ENCODE data around the gene ZNF48.

ZNF48 gene

GRCh38 chr16:30407804-30408534, 12.7 kb downstream of the ZNF48 start:
- no peak for DNase-seq

DNA sequence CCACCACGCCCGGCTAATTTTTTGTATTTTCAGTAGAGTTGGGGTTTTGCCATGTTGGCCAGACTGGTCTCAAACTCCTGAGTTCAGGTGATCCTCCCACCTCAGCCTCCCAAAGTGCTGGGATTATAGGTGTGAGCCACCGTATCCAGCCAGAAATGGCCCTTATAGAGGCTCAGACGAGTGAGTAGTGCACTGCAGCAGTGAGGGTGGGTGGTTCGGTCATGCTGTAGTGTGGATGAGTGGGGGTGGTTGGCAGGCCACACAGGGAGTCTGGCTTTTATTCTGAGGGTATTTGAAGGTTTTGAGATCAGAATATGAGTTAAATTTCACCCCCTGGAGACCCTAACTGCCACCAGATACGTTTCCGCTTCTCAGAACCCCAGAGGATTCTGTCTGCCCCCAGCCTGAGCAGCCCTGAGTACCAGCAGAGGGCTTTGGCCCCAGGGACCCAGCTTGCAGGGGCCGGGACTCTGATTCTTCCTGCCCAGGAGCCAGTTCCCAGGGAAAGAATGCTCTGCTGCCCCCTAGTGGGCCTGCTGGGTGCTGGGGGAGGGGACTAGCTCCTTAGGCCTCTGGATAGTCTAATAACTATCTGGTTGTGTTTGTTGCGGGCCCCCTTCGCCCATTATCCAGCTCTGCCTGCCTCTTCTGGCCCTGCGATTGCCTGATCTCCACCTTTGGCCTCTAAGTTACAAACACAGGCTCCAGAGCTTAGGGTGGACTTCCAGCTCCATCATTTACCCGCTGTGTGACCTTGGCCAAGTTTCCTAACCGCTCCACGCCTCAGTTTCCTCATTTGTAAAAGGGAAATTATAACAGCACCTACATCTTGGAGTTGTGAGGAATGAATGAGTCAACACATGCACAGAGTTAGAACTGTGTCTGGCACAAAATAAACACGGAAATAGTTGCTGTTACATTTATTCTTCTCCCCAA, 14.2 kb downstream of the ZNF48 start:
- peak; percentile 85 for DNase-seq

DNA sequence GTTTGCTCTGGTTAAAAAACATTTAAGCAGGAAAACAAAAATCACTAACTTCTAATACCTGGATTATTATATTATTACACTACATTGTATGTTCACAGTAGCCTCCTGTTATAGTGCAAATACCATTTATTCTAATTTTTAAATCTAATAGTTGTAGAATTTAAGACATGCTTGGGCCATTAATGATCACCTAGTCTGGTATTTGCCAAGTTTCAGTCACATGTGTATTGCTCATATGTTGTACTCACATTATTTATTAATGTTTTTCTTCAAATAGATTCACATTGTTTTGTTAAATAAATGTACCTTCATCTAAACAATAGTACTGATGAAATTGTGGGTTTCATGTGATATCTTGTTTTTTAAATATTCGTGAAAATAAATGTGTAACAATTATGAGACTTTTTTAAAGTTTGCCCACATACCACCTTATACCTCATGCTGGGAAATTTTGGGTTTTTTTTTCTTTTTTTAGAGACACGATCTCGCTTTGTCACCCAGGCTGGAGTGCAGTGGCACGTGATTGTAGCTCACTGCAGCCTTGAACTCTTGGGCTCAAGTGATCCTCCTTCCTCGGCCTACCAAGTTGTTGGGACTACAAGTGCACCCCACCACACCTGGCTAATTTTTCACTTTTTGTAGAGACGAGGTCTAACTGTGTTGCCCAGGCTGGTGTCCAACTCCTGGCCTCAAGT, 18.0 kb downstream of the ZNF48 start:
- no peak for DNase-seq

DNA sequence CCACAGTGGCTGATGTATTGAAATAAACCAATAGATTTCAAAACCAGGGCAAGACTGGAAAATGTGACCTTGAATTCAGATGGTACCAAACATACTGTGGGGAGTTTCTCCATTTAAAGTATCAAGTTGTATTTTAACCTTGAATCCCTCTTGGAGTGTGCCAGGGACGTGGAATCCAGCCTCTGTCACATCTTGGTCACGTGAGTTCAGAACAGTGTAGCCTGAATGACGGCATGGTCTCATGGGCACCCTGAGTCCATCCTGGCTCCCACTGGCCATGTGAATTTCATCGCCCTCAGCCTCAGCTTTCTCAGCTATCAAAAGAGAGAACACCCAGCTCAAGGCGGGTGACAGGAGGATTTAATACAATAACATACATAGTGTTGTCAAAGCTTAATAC, 18.9 kb downstream of the ZNF48 start:
- no peak for DNase-seq

GRCh38 chr16:30416047-30416603, 20.9 kb downstream of the ZNF48 start:
- DNase-seq, result no peak

DNA sequence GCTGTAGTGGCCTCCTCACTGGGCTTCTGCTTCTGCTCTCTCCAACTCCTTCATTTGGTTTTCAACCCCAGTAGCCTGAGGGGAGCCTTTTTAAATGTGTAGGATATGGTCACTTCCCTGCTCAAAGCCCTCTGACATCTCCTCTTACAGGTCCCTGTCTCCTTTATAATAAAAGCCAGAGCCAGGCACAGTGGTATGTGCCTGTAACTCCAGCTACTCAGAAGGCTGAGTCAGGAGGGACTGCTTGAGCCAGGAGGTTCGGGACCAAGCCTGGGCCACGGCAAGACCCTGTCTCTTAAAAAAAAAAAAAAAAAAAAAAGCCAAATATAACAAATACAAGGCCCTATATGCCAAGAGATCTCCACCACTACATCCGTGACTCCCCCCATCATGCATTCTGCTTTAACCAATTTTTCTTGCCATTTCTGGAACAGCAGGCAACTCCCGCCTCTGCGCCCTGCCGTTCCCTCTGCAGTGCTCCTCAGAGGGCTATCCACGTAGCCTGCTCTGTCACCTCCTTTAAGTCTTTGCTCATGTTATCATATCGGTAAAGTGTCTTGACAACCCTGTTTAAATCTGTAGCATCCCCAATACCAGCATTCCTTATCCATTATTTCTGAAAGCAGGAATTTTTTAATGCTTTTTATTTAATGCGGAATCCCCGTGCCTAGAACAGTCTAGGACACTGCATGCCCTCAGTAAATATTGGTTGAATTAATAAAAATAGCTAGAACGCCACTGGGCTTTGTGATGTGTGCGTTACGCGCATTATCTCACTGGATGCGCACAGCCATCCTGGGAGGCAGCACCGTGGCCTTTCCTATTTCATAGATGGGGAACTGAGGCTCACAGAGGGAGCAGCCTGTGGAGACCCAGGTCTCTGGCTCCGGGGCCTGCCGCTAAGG, 21.7 kb downstream of the ZNF48 start:
- DNase-seq, result no peak

DNA sequence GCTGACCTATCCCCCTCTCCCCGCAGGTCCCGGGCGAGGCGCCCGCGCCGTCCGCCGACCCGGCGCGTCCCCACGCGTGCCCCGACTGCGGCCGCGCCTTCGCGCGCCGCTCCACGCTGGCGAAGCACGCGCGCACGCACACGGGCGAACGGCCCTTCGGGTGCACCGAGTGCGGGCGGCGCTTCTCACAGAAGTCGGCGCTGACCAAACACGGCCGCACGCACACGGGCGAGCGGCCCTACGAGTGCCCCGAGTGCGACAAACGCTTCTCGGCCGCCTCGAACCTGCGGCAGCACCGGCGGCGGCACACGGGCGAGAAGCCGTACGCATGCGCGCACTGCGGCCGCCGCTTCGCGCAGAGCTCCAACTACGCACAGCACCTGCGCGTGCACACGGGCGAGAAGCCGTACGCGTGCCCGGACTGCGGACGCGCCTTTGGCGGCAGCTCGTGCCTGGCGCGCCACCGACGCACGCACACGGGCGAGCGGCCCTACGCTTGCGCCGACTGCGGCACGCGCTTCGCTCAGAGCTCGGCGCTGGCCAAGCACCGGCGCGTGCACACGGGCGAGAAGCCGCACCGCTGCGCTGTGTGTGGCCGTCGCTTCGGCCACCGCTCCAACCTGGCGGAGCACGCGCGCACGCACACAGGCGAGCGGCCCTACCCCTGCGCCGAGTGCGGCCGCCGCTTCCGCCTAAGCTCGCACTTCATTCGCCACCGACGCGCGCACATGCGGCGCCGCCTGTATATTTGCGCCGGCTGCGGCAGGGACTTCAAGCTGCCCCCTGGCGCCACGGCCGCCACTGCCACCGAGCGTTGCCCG, 22.5 kb downstream of the ZNF48 start:
- peak; percentile 85 for DNase-seq

- no peak for DNase-seq
These were observed 23.3 kb downstream of the ZNF48 start for GRCh38 chr16:30418350-30419181.

- DNase-seq, result no peak
These were observed 25.8 kb downstream of the ZNF48 start for GRCh38 chr16:30421010-30421409.

DNA sequence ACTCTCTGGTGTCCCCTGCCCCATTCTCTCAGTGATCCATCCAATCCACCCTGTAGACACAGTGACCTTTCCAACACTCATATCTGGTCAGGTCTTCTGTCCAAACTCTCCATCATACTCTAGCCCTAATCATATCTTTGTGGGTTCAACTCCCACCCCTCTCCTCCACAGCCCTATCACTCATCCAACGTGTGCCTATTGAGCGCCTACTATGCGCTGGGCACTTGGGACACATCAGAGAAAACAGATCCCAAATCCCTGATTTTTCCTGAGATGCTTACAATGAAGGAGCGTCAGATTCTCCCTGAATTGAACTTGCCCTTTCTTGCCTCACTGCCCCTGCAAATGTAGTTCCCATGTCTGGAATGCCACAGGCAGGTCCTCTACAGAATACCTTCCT, 32.8 kb downstream of the ZNF48 start:
- no peak for DNase-seq

DNA sequence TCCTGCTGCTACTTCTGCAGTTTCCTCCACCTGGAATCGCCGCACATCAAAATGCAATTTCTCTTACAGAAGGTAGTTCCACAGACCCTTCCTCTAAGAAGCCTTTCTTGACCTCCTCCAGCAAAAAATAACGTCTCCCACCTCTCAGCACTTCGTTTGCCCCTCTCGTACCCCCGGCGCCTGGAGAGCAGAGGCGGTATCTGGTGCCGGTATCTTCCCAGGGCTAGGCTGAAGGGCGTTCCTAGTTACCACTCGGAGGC, 34.1 kb downstream of the ZNF48 start:
- no peak for DNase-seq

DNA sequence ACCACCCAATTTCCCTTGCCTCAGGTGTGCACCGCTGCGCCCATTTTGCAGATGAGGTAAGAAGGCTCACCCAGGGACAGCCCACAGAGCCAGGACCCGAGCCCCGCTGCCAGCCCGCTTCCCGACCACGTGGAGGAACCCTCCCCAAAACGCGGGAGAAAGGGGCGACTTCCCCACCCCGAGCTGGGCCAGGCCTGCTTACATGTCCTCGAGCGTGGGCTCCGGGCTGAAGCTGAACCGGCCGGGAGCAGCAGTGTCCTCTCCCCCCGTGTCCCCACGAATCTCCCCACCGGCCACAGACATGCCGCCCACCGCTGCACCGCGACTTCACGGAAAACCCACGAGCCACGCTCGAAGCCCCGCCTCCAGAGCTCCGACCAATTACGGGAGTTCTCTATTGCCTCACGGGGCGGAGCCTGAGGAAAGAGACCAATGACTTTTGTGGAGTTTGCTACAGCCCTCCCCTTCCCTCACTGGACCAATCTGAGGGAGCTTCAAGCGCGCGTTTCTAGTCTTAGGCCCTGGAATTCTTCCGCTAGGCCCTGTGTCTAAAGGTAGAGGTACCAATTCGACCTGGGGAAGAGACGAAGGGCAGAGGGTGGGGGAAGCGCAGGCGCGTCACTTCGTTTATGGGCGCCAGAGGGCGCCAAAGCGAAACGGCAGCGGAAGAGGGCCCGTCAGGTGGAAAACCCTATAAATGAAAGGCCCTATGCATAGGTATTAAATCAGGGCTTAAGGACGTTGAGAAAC, 34.6 kb downstream of the ZNF48 start, which contains the start of gene DCTPP1:
Gene DCTPP1, minus strand, starts transcription at position 353 of the 750 bp plus-strand sequence. Its CDS starts 50 bp downstream, at position 303.
- peak; percentile 99 for DNase-seq

- no peak for DNase-seq
These were observed 35.3 kb downstream of the ZNF48 start for GRCh38 chr16:30430428-30430970.

DNA sequence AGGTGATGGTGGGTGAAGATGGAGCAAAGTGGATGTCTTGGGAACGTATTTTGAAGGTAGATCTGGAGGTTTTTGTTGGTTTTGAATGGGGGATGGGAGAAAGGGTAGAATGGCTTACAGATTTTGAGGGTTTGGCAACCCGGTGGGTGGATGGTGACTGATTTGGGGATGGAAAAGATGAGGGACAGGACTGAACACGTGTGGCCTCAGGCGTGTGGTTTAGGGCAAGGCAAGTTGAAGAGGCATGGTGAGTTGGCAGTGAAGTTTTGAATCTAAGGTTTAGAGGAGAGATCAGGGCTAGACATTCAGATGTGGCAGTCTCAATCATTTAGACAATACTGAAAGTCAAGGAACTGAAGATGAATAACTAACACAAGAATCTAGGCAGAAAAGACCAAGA, 39.6 kb downstream of the ZNF48 start:
- no peak for DNase-seq

DNA sequence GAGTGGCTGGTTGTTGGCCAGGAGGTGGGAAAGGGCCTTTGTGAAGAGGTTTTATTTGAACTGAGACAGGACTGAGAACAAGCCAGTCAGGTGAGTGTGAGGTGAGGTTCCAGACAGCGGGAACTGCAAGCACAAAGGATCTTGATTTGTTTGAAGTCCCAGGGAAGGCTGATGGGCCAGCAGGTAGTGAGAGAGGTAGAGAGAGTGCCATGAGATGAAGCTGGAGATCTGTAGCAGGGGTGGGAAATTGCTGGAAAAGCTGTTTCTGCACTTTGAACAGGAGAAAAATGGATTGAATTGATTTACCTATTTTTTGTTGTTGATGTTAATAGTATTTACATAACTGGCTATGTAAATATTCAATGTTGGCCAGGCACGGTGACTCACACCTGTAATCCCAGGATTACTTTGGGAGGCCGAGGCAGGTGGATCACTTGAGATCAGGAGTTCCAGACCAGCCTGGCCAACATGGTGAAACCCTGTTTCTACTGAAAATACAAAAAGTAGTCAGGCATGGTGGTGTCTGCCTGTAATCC, 42.4 kb downstream of the ZNF48 start:
- DNase-seq, result peak; percentile 84

- no peak for DNase-seq
These were observed 43.6 kb downstream of the ZNF48 start for GRCh38 chr16:30438835-30439234.

DNA sequence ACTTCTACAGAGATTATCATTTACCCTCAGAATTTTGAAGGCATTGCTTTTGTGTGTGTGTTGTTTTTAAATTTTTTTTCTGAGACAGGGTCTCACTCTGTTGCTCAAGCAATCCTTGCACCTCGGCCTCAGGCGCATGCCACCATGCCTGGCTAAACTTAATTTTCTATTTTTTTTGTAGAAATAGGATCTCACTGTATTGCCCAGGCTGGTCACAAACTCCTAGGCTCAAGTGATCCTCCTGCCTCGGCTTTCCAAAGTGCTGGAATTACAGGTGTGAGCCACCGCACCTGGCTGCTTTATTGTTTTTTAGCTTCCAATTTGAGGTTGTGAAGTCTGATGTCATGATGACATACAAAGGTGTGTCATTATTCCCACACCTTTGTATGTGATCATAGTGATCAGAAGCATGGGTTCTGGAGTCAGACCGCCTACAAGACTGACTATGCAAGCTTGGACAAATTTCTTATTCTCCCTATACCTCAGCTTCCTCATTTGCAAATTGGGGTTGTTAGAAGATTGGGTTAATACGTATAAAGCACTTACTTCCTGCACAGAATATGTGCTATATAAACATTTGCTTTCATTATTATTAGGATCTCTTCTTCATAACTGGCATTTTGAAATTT, 44.6 kb downstream of the ZNF48 start:
- no peak for DNase-seq

GRCh38 chr16:30443631-30444030, 48.4 kb downstream of the ZNF48 start:
- no peak for DNase-seq

Measured in DMS79 treated with DMSO at 0.1 percent for 48 hours (cell line).